DND-41 (cell line): Measurements from ENCODE around the gene RAD50.
A peak's percentile ranks its signal among the peaks of the same experiment; 100 is the strongest.

ENCODE experiments used
- CTCF ChIP-seq: IDR thresholded peaks from 2 replicates; pipeline ENCODE4 v1.5.1; 2012; ENCODE audit warnings: borderline replicate concordance, low read length, moderate library complexity, mild to moderate bottlenecking; ENCODE audit not compliant: poor library complexity, severe bottlenecking; ENCODE audit errors: extremely low read depth
- EZH2 ChIP-seq: IDR thresholded peaks from 3 replicates; pipeline ENCODE4 v1.6.1; 2012; ENCODE audit warnings: borderline replicate concordance, low read depth, mild to moderate bottlenecking, moderate library complexity, low read length, inconsistent platforms; ENCODE audit not compliant: severe bottlenecking

GRCh38 chr5:132526290-132526973, 30.3 kb upstream of the RAD50 start:
- peak; percentile 86 for TF ChIP-seq CTCF
- no peak for TF ChIP-seq EZH2
